ENCODE results near the gene CXCL14. TPM values are rescaled to one million over a fixed set of nuclear protein-coding genes. Genes with fewer than 3 reads are reported as not detected.

The CXCL14 gene
- total and polyA plus RNA-seq, 2 of the 13 experiments (the other 11 are each of a cell fraction or from before 2014, with no cell fraction given) = not detected

DNA sequence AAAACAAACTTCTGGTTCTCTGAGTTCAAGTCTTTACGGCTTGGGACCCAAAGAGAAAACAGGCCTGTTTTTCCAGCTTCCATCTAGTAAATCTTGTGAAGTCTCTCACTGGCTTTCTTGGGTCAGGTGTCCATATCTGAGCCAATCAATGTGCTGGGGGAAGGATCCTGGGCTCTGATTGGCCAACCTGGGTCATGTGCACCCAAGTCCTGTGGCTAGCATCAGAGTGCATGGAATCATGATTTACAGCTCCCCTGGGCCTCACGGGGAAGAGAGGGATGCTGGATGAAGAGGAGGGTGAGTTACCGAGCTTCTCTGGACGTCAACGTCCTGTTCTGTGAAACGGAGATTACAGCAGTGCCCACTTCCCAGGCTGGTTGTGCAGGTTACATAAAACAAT, 19.4 kb downstream of the CXCL14 start:
- Histone ChIP-seq H3K4me3 (replicated peaks in 1 of 3; ENCODE audit: insufficient read depth in 1 of 3, low read depth in 2 of 3, low read length in 3 of 3) (no peak overlapping the region), H3K27ac (ENCODE audit: extremely low read length, insufficient read depth, low read length) (no peak overlapping the region), H4K20me1 (ENCODE audit: insufficient read depth, low read length) (no peaks in the 10 kb centered on the region), H3K4me1 (ENCODE audit: insufficient read depth, low read length) (no peaks in the 10 kb centered on the region), H3K36me3 (replicated peaks in 1 of 2; ENCODE audit: control insufficient read depth in 1 of 2, insufficient read depth in 2 of 2, low read length in 2 of 2) (no peaks in the 10 kb centered on the region), H3K9me3 (ENCODE audit: low read length) (no peaks in the 10 kb centered on the region), H3K4me2 (ENCODE audit: low read depth, low read length) (no peak overlapping the region), H3K9ac (ENCODE audit: insufficient read depth, low read depth, low read length) (no peak overlapping the region), H2AFZ (ENCODE audit: low read length) (no peak overlapping the region), H3K27me3 (ENCODE audit: control insufficient read depth in 1 of 2, insufficient read depth in 2 of 2, low read length in 2 of 2) (0 out of 5 replicates have a peak, but pooled peaks cover 0 to 1% of the 10 kb centered on the region in 2 experiments), H3K79me2 (ENCODE audit: insufficient read depth, low read length) (no peaks in the 10 kb centered on the region)
- WGBS (ENCODE audit: low lambda C conversion rate) = 37% methylated on average over 6 of the region's 6 CpGs
- CTCF ChIA-PET (ENCODE audit: low intra/inter-chr PET ratio, low total read pairs) = no interaction called here
- FAIRE-seq (no peak), ATAC-seq (no peak), DNase-seq (ENCODE audit: low spot score) (no peak)
- intact Hi-C loops (cut with micrococcal nuclease; ENCODE audit: unreplicated experiment) (no loop called here), in situ Hi-C loops (cut with HindIII; ENCODE audit: extremely low pct_ligation_motif_present, low pct_unique_long_range_greater_than_20kb) (loop anchor here (25.0 kb wide), 1 partner anchor 553 kb away; no protein-coding TSS in a partner anchor)
- POLR2A ChIA-PET = no interaction called here
- no TSS peak for BruUV-seq (replicated peaks)
- TF ChIP-seq, protein P1, sequence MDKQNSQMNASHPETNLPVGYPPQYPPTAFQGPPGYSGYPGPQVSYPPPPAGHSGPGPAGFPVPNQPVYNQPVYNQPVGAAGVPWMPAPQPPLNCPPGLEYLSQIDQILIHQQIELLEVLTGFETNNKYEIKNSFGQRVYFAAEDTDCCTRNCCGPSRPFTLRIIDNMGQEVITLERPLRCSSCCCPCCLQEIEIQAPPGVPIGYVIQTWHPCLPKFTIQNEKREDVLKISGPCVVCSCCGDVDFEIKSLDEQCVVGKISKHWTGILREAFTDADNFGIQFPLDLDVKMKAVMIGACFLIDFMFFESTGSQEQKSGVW (CRISPR knock-in tag; IDR thresholded peaks at IDR 0.05; ENCODE audit: borderline replicate concordance) = no peak
- TF ChIP-seq GFI1 (CRISPR knock-in tag; IDR thresholded peaks at IDR 0.05; ENCODE audit: borderline replicate concordance) = no peak
- no peak for TF ChIP-seq GLI4 (CRISPR knock-in tag; IDR thresholded peaks at IDR 0.05; ENCODE audit: borderline replicate concordance)
- no peak for TF ChIP-seq SMARCC2 (IDR thresholded peaks at IDR 0.05)
- TF ChIP-seq ZNF558 (CRISPR knock-in tag; IDR thresholded peaks at IDR 0.05; ENCODE audit: borderline replicate concordance) = no peak
- TF ChIP-seq NFYC (CRISPR knock-in tag; IDR thresholded peaks at IDR 0.05) = peak; percentile 55
- TF ChIP-seq, protein P2, sequence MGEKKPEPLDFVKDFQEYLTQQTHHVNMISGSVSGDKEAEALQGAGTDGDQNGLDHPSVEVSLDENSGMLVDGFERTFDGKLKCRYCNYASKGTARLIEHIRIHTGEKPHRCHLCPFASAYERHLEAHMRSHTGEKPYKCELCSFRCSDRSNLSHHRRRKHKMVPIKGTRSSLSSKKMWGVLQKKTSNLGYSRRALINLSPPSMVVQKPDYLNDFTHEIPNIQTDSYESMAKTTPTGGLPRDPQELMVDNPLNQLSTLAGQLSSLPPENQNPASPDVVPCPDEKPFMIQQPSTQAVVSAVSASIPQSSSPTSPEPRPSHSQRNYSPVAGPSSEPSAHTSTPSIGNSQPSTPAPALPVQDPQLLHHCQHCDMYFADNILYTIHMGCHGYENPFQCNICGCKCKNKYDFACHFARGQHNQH (CRISPR knock-in tag; IDR thresholded peaks at IDR 0.05) = no peak
- no peak for TF ChIP-seq HNRNPLL (IDR thresholded peaks at IDR 0.05; ENCODE audit: low read depth, low read length, poor library complexity, severe bottlenecking)
- no peak for TF ChIP-seq PRMT3 (CRISPR knock-in tag; IDR thresholded peaks at IDR 0.05; ENCODE audit: borderline replicate concordance, low read depth)
- TF ChIP-seq RFX5 (IDR thresholded peaks at IDR 0.05; ENCODE audit: low read depth, low read length) = no peak
- TF ChIP-seq, protein P3, sequence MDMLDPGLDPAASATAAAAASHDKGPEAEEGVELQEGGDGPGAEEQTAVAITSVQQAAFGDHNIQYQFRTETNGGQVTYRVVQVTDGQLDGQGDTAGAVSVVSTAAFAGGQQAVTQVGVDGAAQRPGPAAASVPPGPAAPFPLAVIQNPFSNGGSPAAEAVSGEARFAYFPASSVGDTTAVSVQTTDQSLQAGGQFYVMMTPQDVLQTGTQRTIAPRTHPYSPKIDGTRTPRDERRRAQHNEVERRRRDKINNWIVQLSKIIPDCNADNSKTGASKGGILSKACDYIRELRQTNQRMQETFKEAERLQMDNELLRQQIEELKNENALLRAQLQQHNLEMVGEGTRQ (IDR thresholded peaks at IDR 0.05; ENCODE audit: low read depth, low read length) = peak; percentile 72
- TF ChIP-seq, protein P3 (CRISPR knock-in tag; IDR thresholded peaks at IDR 0.05; ENCODE audit: borderline replicate concordance) = peak; percentile 21; the same call in 1 of the 2 replicates
- TF ChIP-seq RBM22 (optimal IDR thresholded peaks at IDR 0.05; ENCODE audit: low read length) = no peak
- TF ChIP-seq ZSCAN20 (CRISPR knock-in tag; IDR thresholded peaks at IDR 0.05; ENCODE audit: borderline replicate concordance) = no peak
- TF ChIP-seq, protein P4, sequence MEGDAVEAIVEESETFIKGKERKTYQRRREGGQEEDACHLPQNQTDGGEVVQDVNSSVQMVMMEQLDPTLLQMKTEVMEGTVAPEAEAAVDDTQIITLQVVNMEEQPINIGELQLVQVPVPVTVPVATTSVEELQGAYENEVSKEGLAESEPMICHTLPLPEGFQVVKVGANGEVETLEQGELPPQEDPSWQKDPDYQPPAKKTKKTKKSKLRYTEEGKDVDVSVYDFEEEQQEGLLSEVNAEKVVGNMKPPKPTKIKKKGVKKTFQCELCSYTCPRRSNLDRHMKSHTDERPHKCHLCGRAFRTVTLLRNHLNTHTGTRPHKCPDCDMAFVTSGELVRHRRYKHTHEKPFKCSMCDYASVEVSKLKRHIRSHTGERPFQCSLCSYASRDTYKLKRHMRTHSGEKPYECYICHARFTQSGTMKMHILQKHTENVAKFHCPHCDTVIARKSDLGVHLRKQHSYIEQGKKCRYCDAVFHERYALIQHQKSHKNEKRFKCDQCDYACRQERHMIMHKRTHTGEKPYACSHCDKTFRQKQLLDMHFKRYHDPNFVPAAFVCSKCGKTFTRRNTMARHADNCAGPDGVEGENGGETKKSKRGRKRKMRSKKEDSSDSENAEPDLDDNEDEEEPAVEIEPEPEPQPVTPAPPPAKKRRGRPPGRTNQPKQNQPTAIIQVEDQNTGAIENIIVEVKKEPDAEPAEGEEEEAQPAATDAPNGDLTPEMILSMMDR (CRISPR knock-in tag; IDR thresholded peaks at IDR 0.05) = no peak
- TF ChIP-seq ZNF775 (CRISPR knock-in tag; IDR thresholded peaks at IDR 0.05; ENCODE audit: borderline replicate concordance) = no peak
- TF ChIP-seq, protein P5, sequence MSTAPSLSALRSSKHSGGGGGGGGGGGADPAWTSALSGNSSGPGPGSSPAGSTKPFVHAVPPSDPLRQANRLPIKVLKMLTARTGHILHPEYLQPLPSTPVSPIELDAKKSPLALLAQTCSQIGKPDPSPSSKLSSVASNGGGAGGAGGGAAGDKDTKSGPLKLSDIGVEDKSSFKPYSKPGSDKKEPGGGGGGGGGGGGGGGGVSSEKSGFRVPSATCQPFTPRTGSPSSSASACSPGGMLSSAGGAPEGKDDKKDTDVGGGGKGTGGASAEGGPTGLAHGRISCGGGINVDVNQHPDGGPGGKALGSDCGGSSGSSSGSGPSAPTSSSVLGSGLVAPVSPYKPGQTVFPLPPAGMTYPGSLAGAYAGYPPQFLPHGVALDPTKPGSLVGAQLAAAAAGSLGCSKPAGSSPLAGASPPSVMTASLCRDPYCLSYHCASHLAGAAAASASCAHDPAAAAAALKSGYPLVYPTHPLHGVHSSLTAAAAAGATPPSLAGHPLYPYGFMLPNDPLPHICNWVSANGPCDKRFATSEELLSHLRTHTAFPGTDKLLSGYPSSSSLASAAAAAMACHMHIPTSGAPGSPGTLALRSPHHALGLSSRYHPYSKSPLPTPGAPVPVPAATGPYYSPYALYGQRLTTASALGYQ (CRISPR knock-in tag; IDR thresholded peaks at IDR 0.05) = no peak

Data from HepG2 (cell line).